GM18519 (cell line): Measurements from ENCODE around the gene ZNF761.
"Not testable (repeated sequence)": the region's sequence is repeated elsewhere in the genome, so short reads cannot be mapped to it uniquely, and the experiment has no call there.

ENCODE experiments used
- ATAC-seq: cut with Tn5 transposase; IDR thresholded peaks from one replicate; pipeline ENCODE4 v1.9.1; 2021; ENCODE audit warnings: mild to moderate bottlenecking, moderate library complexity; ENCODE audit not compliant: unreplicated experiment, low FRiP score

ZNF761 gene

GRCh38 chr19:53431399-53432087 is at the start of gene ZNF761:
Gene ZNF761, plus strand, starts transcription at chr19:53431984. Its CDS starts 15,285 bp downstream, at chr19:53447269.
- peak; percentile 75 for ATAC-seq

GRCh38 chr19:53388168-53388567 is 43.6 kb upstream of the ZNF761 start:
- no peak for ATAC-seq

- ATAC-seq: no peak
Measured at GRCh38 chr19:53388904-53389303, 42.9 kb upstream of the ZNF761 start.

GRCh38 chr19:53389571-53389970 is 42.2 kb upstream of the ZNF761 start:
- ATAC-seq: no peak

GRCh38 chr19:53389978-53390377 is 41.8 kb upstream of the ZNF761 start:
- ATAC-seq: no peak

GRCh38 chr19:53394522-53394973 is 37.2 kb upstream of the ZNF761 start:
- ATAC-seq: no peak

DNA sequence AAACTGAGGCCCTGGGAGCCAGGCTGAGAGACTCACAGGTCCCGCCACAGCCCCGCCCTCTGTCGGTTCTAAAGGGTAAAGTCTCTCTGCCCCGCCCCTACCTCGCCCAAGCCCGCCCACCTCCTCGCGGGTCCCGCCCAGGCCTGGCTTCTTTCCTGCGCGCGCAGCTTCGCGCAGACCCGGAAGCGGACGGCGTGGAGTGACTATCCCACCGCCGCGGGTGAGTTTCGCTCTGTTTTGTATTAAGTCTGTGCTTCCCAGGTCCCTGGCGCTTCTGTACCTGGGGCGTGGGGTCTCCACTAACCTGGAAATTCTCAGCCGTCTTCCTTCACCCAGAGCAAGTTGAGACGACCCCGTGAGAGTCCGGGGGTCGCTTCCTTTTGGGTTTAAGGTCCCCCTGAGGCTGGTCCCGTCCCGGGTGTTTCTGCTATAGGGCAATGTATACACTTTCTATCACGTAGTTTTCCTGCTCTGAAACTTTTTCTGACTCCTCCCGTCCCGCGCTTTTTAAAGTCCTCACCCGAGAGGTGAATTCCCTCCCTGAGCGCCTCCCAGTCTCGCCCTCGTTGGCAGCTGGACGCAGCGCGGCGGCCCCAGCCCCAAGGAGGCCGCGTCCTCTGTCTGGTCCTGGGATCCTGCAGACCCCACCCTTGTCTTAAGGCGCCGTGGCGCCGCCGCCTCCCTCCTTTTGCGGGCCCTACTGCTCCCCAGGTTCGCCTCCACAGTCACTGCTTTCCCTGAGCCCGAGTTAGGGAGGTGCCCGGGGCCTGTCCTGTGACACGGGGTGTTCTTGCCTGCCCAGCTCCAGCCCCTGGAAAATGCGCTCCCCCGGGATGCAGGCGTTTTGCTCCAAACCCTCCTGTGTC is 36.6 kb upstream of the ZNF761 start, which contains the start of gene ZNF765:
ZNF765 (plus strand) TSS at position 176 of the 866 bp plus-strand sequence. CDS start 2,867 bp downstream, outside the sequence.
- ATAC-seq: peak; percentile 71

DNA sequence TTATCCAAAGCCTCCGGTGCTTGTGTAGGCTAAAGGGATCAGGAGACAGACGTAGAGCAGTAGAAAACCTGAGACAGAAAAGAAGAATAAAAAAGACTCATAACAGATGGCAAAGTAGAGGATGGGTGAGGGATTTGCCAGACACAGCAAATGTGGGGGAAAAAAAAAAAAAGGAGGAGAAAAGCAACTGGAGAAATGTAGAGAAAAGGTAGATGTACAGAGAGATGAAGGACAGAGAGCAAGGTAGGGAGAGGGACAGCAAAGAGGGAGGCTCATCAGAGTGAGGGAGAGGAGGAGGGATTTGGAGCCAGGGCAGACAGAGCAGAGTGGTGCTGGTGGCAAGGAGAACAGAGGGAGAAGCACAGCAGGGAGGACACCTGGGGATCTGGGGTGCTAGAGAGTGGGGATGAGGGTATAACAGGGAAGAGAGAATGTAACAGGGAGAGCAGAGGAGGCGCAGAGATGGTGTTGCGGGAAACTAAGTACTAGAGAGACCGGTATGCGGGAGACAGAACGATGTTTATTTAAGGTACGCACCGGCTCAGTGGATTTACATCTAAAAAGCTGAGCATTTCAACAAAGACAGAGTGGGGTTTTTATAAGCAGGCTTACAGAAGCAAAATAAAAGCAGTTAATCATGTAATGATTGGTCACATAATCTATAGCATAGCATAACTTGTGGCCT is 35.8 kb upstream of the ZNF761 start:
- ATAC-seq: not testable (repeated sequence)

- ATAC-seq: no peak
Measured at GRCh38 chr19:53396525-53396868, 35.3 kb upstream of the ZNF761 start.

- not testable (repeated sequence) for ATAC-seq
Measured at GRCh38 chr19:53397918-53398317, 33.9 kb upstream of the ZNF761 start.

DNA sequence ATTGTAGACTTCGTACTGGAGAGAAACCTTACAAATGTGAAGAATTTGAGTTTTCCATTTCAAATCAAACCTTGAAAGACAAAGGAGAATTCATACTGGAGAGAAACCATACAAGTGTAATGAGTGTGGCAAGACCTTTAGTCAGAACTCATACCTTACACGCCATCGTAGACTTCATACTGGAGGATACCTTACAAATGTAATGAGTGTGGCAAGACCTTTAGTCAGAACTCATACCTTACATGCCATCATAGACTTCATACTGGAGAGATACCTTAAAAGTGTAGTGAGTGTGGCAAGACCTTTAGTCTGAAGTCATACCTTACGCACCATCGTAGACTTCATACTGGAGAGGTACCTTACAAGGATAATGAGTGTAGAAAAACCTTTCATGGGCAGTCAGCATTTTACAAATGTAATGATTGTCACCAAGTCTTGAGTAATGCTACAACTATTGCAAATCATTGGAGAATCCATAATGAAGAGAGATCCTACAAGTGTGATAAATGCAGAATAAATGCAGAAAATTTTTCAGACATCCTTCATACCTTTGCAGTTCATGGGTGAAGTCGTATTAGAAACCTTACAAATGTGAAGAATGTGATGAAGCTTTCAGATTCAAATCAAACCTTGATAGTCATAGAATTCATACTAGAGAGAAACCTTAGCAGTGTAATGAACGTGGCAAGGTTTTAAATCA is 22.1 kb upstream of the ZNF761 start:
- no peak for ATAC-seq

DNA sequence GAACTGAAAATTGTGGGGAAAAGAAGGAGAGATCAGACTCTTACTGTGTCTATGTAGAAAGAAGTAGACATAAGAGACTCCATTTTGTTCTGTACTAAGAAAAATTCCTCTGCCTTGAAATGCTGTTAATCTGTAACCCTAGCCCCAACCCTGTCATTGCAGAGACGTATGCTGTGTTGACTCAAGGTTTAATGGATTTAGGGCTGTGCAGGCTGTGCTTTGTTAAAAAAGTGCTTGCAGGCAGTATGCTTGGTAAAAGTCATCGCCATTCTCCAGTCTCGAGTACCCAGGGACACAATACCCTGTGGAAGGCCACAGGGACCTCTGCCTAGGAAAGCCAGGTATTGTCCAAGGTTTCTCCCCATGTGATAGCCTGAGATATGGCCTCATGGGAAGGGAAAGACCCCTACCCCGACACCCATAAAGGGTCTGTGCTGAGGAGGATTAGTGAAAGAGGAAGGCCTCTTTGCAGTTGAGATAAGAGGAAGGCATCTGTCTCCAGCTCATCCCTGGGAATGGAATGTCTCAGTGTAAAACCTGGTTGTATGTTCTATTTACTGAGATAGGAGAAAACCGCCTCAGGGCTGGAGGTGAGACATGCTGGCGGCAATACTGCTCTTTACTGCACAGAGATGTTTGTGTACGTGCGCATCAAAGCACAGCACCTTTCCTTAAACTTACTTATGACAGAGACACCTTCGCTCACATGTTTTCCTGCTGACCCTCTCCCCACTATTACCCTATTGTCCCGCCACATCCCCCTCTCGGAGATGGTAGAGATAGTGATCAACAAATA is 11.1 kb upstream of the ZNF761 start:
- not testable (repeated sequence) for ATAC-seq

DNA sequence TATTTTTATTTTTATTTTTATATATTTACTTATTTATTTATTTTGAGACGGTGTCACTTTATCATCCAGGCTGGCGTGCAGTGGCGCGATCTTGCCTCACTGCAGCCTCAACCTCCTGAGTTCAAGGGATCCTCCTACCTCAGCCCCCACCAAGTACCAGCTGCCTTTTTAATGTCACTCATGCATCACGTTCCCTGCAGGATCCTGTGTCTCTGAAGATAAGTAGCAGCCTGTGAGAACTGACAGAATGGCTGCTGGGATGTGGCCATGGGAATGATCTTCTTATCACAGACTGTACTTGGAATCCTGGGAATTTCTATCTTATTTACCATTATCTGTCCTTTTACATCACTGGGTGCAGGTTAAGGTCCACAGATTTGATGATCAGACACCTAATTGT is 9.2 kb upstream of the ZNF761 start:
- no peak for ATAC-seq

GRCh38 chr19:53423074-53423473 is 8.7 kb upstream of the ZNF761 start:
- ATAC-seq: not testable (repeated sequence)

DNA sequence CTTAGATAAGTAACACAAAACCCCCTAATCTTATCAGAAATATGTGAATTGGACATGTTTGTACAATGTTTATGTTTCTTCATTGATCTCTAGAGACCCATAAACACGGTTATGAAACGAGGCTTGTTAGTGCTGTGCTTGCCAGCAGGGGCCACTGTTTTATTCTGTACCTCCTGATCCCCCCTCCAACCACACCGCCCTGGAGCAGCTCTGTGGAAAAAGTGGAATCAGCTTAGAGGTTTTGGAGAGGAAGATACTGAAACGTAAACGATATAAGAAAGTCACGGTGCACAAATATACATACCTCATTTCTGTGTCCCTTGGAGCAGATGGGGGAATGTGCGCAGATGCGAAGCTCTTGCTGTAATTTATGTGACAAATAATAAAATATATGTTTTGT is 8.1 kb upstream of the ZNF761 start:
- not testable (repeated sequence) for ATAC-seq

- no peak for ATAC-seq
Measured at GRCh38 chr19:53424968-53425597, 6.7 kb upstream of the ZNF761 start.

- no peak for ATAC-seq
Measured at GRCh38 chr19:53432088-53432661, 391 bp downstream of the ZNF761 start.

DNA sequence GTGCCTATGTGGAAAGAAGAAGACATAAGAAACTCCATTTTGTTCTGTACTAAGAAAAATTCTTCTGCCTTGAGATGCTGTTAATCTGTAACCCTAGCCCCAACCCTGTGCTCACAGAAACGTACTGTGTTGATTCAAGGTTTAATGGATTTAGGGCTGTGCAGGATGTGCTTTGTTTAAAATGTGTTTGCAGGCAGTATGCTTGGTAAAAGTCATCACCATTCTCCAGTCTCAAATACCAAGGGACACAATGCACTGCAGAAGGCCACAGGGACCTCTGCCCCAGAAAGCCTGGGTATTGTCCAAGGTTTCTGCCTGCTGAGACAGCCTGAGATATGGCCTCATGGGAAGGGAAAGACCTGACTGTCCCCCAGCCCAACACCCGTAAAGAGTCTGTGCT is 12.0 kb downstream of the ZNF761 start:
- ATAC-seq: not testable (repeated sequence)

DNA sequence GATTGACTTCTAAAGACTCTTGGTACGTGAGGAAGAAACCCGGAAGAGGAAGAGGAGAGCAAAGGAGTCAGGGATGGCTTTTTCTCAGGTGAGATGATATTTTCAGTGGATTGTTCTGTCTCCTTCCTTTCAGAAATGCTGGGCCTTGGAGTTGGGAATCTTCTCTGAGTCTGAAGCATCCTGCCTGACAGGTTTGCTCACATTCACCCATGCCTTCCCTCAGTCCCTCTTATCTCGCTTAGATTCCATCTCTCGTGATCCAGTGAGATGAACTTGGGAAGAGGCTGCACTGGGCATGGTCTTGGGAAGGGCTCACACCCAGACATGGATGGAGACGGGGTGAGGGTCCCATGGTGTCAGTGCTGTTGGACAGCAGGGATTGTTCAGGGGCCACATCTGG is 15.4 kb downstream of the ZNF761 start:
- ATAC-seq: not testable (repeated sequence)
